Measurements from ENCODE around the gene CDH26.

Gene CDH26

GRCh38 chr20:59958123-59958522 lies at the start of gene CDH26:
Gene CDH26 (plus strand): TSS chr20:59958423. CDS start chr20:59958727, 304 bp downstream.
- DNase-seq (ENCODE audit: low spot score), result no peak

GRCh38 chr20:59908855-59909254 lies 49.4 kb upstream of the CDH26 start:
- no peak for DNase-seq (ENCODE audit: low spot score)

- no peak for DNase-seq (ENCODE audit: low spot score)
These were observed 47.2 kb upstream of the CDH26 start for GRCh38 chr20:59911041-59911440.

GRCh38 chr20:59912609-59913008 lies 45.6 kb upstream of the CDH26 start:
- DNase-seq (ENCODE audit: low spot score), result no peak

- no peak for DNase-seq (ENCODE audit: low spot score)
These were observed 37.3 kb upstream of the CDH26 start for GRCh38 chr20:59920944-59921343.

- DNase-seq (ENCODE audit: low spot score), result no peak
These were observed 34.7 kb upstream of the CDH26 start for GRCh38 chr20:59923514-59923913.

GRCh38 chr20:59925359-59925758 lies 32.9 kb upstream of the CDH26 start:
- DNase-seq (ENCODE audit: low spot score), result no peak

- DNase-seq (ENCODE audit: low spot score), result no peak
These were observed 32.3 kb upstream of the CDH26 start for GRCh38 chr20:59925899-59926298.

- DNase-seq (ENCODE audit: low spot score), result no peak
These were observed 26.5 kb upstream of the CDH26 start for GRCh38 chr20:59931511-59932312.

GRCh38 chr20:59932616-59933295 lies 25.5 kb upstream of the CDH26 start:
- DNase-seq (ENCODE audit: low spot score), result no peak

- no peak for DNase-seq (ENCODE audit: low spot score)
These were observed 24.9 kb upstream of the CDH26 start, which contains the start of gene SYCP2 for GRCh38 chr20:59933296-59933848. Gene SYCP2 (minus strand): TSS chr20:59933637. CDS start chr20:59922413, 11,224 bp downstream.

GRCh38 chr20:59933849-59934585 lies 24.2 kb upstream of the CDH26 start:
- DNase-seq (ENCODE audit: low spot score), result peak; percentile 73

- no peak for DNase-seq (ENCODE audit: low spot score)
These were observed 22.6 kb upstream of the CDH26 start for GRCh38 chr20:59935457-59936185.

- DNase-seq (ENCODE audit: low spot score), result no peak
These were observed 21.8 kb upstream of the CDH26 start for GRCh38 chr20:59936409-59936808.

- DNase-seq (ENCODE audit: low spot score), result no peak
These were observed 21.1 kb upstream of the CDH26 start for GRCh38 chr20:59937150-59937549.

GRCh38 chr20:59938221-59938620 lies 20.0 kb upstream of the CDH26 start:
- no peak for DNase-seq (ENCODE audit: low spot score)

GRCh38 chr20:59938696-59939051 lies 19.5 kb upstream of the CDH26 start:
- peak; percentile 41 for DNase-seq (ENCODE audit: low spot score)

GRCh38 chr20:59939052-59939878 lies 19.0 kb upstream of the CDH26 start:
- no peak for DNase-seq (ENCODE audit: low spot score)

- no peak for DNase-seq (ENCODE audit: low spot score)
These were observed 18.4 kb upstream of the CDH26 start for GRCh38 chr20:59939879-59940128.

- DNase-seq (ENCODE audit: low spot score), result peak; percentile 92
These were observed 17.9 kb upstream of the CDH26 start, which contains the start of the genes FAM217B and PPP1R3D for GRCh38 chr20:59940129-59940955. Gene FAM217B (plus strand): TSS chr20:59940389. CDS start chr20:59943944, 3,555 bp downstream. Gene PPP1R3D (minus strand): TSS chr20:59940305. CDS start chr20:59939931, 374 bp downstream.
